Breast epithelium (tissue), 4 donors: ENCODE data around the gene EFCAB14. TPM values are rescaled to one million over a fixed set of nuclear protein-coding genes. Genes with fewer than 3 reads are reported as not detected.

ENCODE experiments used
- DNase-seq, 2 donors: peaks; one replicate each; pipeline ENCODE4 v3.0.0-alpha.2; 2019; ENCODE audit warnings: low spot score in 2 of 2
- H3K27ac ChIP-seq, 2 donors: fragments of 200-600 bp; sonication (generic) in 1 of 2; one replicate each; pipeline ENCODE4 v1.5.1; 2016 to 2019; ENCODE audit warnings: mild to moderate bottlenecking in 1 of 2
- H3K27me3 ChIP-seq, 2 donors: fragments of 200-600 bp; sonication (generic) in 1 of 2; one replicate each; pipeline versions ENCODE4 v1.5.1 to v1.6.0; 2017 to 2019; ENCODE audit warnings: control low read depth in 1 of 2, mild to moderate bottlenecking in 1 of 2
- H3K36me3 ChIP-seq: fragments of 200-600 bp; one replicate; pipeline ENCODE4 v1.5.1; 2019
- H3K4me1 ChIP-seq, 2 donors: fragments of 200-600 bp; sonication (generic); one replicate each; pipeline ENCODE4 v1.5.1; 2016 to 2019; ENCODE audit warnings: control low read depth in 1 of 2
- H3K4me3 ChIP-seq, 3 donors: fragments of 200-600 bp; sonication (generic); 1 replicate in 2 of 3; 2 replicates in 1 of 3; pipeline ENCODE4 v1.5.1; 2016 to 2019; ENCODE audit warnings: mild to moderate bottlenecking in 3 of 3, moderate library complexity in 2 of 3
- H3K9me3 ChIP-seq, 2 donors: fragments of 200-600 bp; sonication (generic) in 1 of 2; one replicate each; pipeline ENCODE4 v1.5.1; 2016 to 2019; ENCODE audit warnings: control low read depth in 1 of 2
- CTCF ChIP-seq, 3 donors: fragments of 450-650 bp; IDR thresholded peaks; one replicate each; pipeline ENCODE4 v1.5.1; 2016 to 2017; ENCODE audit warnings: antibody characterized with exemption in 3 of 3, mild to moderate bottlenecking in 3 of 3, moderate library complexity in 3 of 3
- POLR2A ChIP-seq: fragments of 450-650 bp; IDR thresholded peaks from one replicate; pipeline ENCODE4 v1.6.1; 2016; ENCODE audit warnings: antibody characterized with exemption, mild to moderate bottlenecking, moderate library complexity
- POLR2AphosphoS5 ChIP-seq, 3 donors: sonication (generic); formaldehyde crosslinking; IDR thresholded peaks; one replicate each; pipeline ENCODE4 v1.6.1; 2017; ENCODE audit warnings: antibody characterized with exemption in 3 of 3
- intact Hi-C: fragments of 100-400 bp; cut with DNase I; formaldehyde crosslinking; loops from one replicate; pipeline ENCODE4 v1.15.1; 2023; ENCODE audit warnings: low total_unique reads
- total RNA-seq, 3 donors: library from RNA; depleted of rRNA; stranded (reverse); fragments of >200 nt; gene quantifications; one replicate each; pipeline ENCODE4 v1.1.0, GENCODE V29; 2016

The EFCAB14 gene
- total RNA-seq, 3 donors from 2014 or later, result 92.8 to 128 (median 106) TPM

GRCh38 chr1:46719689-46720088, 775 bp upstream of the EFCAB14 start:
- Histone ChIP-seq H3K9me3 (no peaks in the 10 kb centered on the region), H3K4me1 (peaks cover 4 to 9% of the 10 kb centered on the region in 2 donors), H3K4me3 (peak overlapping the region; percentile 75 to 97 (median 97)), H3K36me3 (no peaks in the 10 kb centered on the region), H3K27ac (peak overlapping the region; percentile 75 to 93), H3K27me3 (no peaks in the 10 kb centered on the region)
- intact Hi-C loops, result no loop called here
- no peak for DNase-seq
- no peak for TF ChIP-seq POLR2AphosphoS5 (IDR thresholded peaks at IDR 0.05)
- TF ChIP-seq CTCF (IDR thresholded peaks at IDR 0.05), result no peak

- peak overlapping the region; percentile 75 to 97 (median 97) for H3K4me3 ChIP-seq
- TF ChIP-seq POLR2A (no peak), POLR2AphosphoS5 (IDR thresholded peaks at IDR 0.05) (no peak), CTCF (IDR thresholded peaks at IDR 0.05) (no peak)
- peak overlapping the region; percentile 75 to 93 for H3K27ac ChIP-seq
- intact Hi-C loops, result no loop called here
- H3K9me3 ChIP-seq, result no peaks in the 10 kb centered on the region
- H3K36me3 ChIP-seq, result no peaks in the 10 kb centered on the region
- H3K27me3 ChIP-seq, result no peaks in the 10 kb centered on the region
- no peak for DNase-seq
- H3K4me1 ChIP-seq, result peaks cover 4 to 9% of the 10 kb centered on the region in 2 donors
These were observed 581 bp downstream of the EFCAB14 start for GRCh38 chr1:46718340-46718726.

- no peak for DNase-seq
- Histone ChIP-seq H3K4me1 (peaks cover 4 to 9% of the 10 kb centered on the region in 2 donors), H3K4me3 (peak overlapping the region; percentile 75 to 97 (median 97)), H3K9me3 (no peaks in the 10 kb centered on the region), H3K27ac (peak overlapping the region in 1 of 2 donors; percentile 75), H3K36me3 (no peaks in the 10 kb centered on the region), H3K27me3 (no peaks in the 10 kb centered on the region)
- TF ChIP-seq CTCF (IDR thresholded peaks at IDR 0.05), result no peak
- no peak for TF ChIP-seq POLR2AphosphoS5 (IDR thresholded peaks at IDR 0.05)
- TF ChIP-seq POLR2A, result no peak
- intact Hi-C loops, result no loop called here
These were observed 1.3 kb downstream of the EFCAB14 start for GRCh38 chr1:46717654-46718053.

GRCh38 chr1:46714976-46715375, 3.9 kb downstream of the EFCAB14 start:
- no peak for DNase-seq
- intact Hi-C loops, result no loop called here
- Histone ChIP-seq H3K27ac (no peak overlapping the region), H3K4me1 (peaks cover 4 to 9% of the 10 kb centered on the region in 2 donors), H3K36me3 (no peaks in the 10 kb centered on the region), H3K9me3 (no peaks in the 10 kb centered on the region), H3K27me3 (no peaks in the 10 kb centered on the region), H3K4me3 (no peak overlapping the region)
- no peak for TF ChIP-seq POLR2A
- no peak for TF ChIP-seq CTCF (IDR thresholded peaks at IDR 0.05)
- TF ChIP-seq POLR2AphosphoS5 (IDR thresholded peaks at IDR 0.05), result no peak

GRCh38 chr1:46708121-46708520, 10.8 kb downstream of the EFCAB14 start:
- TF ChIP-seq CTCF (IDR thresholded peaks at IDR 0.05) (no peak), POLR2A (no peak), POLR2AphosphoS5 (IDR thresholded peaks at IDR 0.05) (no peak)
- intact Hi-C loops, result no loop called here
- no peaks in the 10 kb centered on the region for H3K27me3 ChIP-seq
- H3K4me1 ChIP-seq, result no peaks in the 10 kb centered on the region
- no peak for DNase-seq
- no peaks in the 10 kb centered on the region for H3K9me3 ChIP-seq
- H3K36me3 ChIP-seq, result no peaks in the 10 kb centered on the region
- no peak overlapping the region for H3K27ac ChIP-seq
- H3K4me3 ChIP-seq, result no peak overlapping the region
